Transverse colon (tissue), 4 donors: ENCODE measurements around the gene MUC5B. TPM values are rescaled to one million over a fixed set of nuclear protein-coding genes. Genes with fewer than 3 reads are reported as not detected.

ENCODE experiments used
- DNase-seq: peaks from one replicate; pipeline ENCODE4 v3.0.0-alpha.2; 2019
- H3K27ac ChIP-seq, 4 donors: fragments of 200-600 bp; sonication (generic); 2 replicates each; pipeline ENCODE4 v1.5.1; 2016 to 2018; ENCODE audit warnings: inconsistent platforms in 4 of 4
- H3K27me3 ChIP-seq: fragments of 200-600 bp; sonication (generic); 2 replicates; pipeline ENCODE4 v1.5.1; 2017; ENCODE audit warnings: inconsistent platforms
- H3K36me3 ChIP-seq, 4 donors: fragments of 200-600 bp; sonication (generic); 2 replicates each; pipeline ENCODE4 v1.5.1; 2017 to 2019; ENCODE audit warnings: inconsistent platforms in 4 of 4
- H3K4me1 ChIP-seq, 4 donors: fragments of 200-600 bp; sonication (generic); 2 replicates each; pipeline ENCODE4 v1.5.1; 2017 to 2020; ENCODE audit warnings: inconsistent platforms in 4 of 4
- H3K4me3 ChIP-seq, 4 donors: fragments of 200-600 bp; sonication (generic); 1 replicate in 1 of 4; 2 replicates in 3 of 4; pipeline versions ENCODE4 v1.5.1 to v1.6.1; 2017 to 2019; ENCODE audit warnings: inconsistent platforms in 4 of 4
- H3K9me3 ChIP-seq, 2 donors: fragments of 200-600 bp; sonication (generic); 2 replicates each; pipeline ENCODE4 v1.5.1; 2017 to 2019; ENCODE audit warnings: inconsistent platforms in 2 of 2
- CTCF ChIP-seq, 5 experiments: fragments of 200-600 bp in 3 of 5; fragments of 450-650 bp in 2 of 5; sonication (generic) in 3 of 5; IDR thresholded peaks; 1 replicate in 2 of 5; 2 replicates in 3 of 5; pipeline ENCODE4 v1.5.1; 2016 to 2017; ENCODE audit warnings: antibody characterized with exemption in 5 of 5, inconsistent platforms in 3 of 5, mild to moderate bottlenecking in 2 of 5, moderate library complexity in 1 of 5
- EP300 ChIP-seq: sonication (generic); formaldehyde crosslinking; IDR thresholded peaks from one replicate; pipeline ENCODE4 v1.6.1; 2017; ENCODE audit warnings: antibody characterized with exemption, low read depth
- POLR2A ChIP-seq: fragments of 450-650 bp; IDR thresholded peaks from one replicate; pipeline ENCODE4 v1.6.1; 2016; ENCODE audit warnings: antibody characterized with exemption, mild to moderate bottlenecking, moderate library complexity
- POLR2AphosphoS5 ChIP-seq, 3 donors: sonication (generic); formaldehyde crosslinking; IDR thresholded peaks; one replicate each; pipeline ENCODE4 v1.6.1; 2016; ENCODE audit warnings: antibody characterized with exemption in 3 of 3
- WGBS, 2 donors: methylation state at CpG; one replicate each; pipeline ENCODE4 v1.1.5; 2018; ENCODE audit warnings: low coverage in 1 of 2; 5-methylcytosine and 5-hydroxymethylcytosine counted together
- in situ Hi-C, 4 donors: fragments of 200-750 bp; cut with MboI; loops; one replicate each; pipeline versions ENCODE4 v1.15.0 to v1.15.1; 2017; ENCODE audit warnings: low sequenced_read_pairs in 3 of 4, low pct_ligation_motif_present in 1 of 4, low pct_unique_long_range_greater_than_20kb in 1 of 4
- intact Hi-C: fragments of 100-400 bp; cut with DNase I; formaldehyde crosslinking; loops from one replicate; pipeline ENCODE4 v1.15.1; 2023; ENCODE audit warnings: low total_unique reads
- total RNA-seq, 4 donors: library from RNA; depleted of rRNA; stranded (reverse); fragments of >200 nt; gene quantifications; one replicate each; pipeline ENCODE4 v1.1.0, GENCODE V29; 2016

MUC5B gene
- total RNA-seq, 4 donors from 2014 or later: 58.0 to 825 (median 85.6) TPM

- intact Hi-C loops: no loop called here
- Histone ChIP-seq H3K36me3 (no peaks in the 10 kb centered on the region), H3K9me3 (no peaks in the 10 kb centered on the region), H3K27me3 (peaks cover 6% of the 10 kb centered on the region), H3K4me3 (no peak overlapping the region), H3K27ac (no peak overlapping the region), H3K4me1 (no peaks in the 10 kb centered on the region)
- in situ Hi-C loops: no loop called here
- no peak for DNase-seq
- TF ChIP-seq POLR2AphosphoS5 (IDR thresholded peaks at IDR 0.05): no peak
- no peak for TF ChIP-seq CTCF (IDR thresholded peaks at IDR 0.05)
- TF ChIP-seq EP300: no peak
- no peak for TF ChIP-seq POLR2A
- 89% methylated on average over 19 of the region's 29 CpGs; no CpG with 5 or more reads in 1 of the 2 donors for WGBS, 2 donors
Observed at GRCh38 chr11:1178906-1179305, 44.0 kb upstream of the MUC5B start.

DNA sequence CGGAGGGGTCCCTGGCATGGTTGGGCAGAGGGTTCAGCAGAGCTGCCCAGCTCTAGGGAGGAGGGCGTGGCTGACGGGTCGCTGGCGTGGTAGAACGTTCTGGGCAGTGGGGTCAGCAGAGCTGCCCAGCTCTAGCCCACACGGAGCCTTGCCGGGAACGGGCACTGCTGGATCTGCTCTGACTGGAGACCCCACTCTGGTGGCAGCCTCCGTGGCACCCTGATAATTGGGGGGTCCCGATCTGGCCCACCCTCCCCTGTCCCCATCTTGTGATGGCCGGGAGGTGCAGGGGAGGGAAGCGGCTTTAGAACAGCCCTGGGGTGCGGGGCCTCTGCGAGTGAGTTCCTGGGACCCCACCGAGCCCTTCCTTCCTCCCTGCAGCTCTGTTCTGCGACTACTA lies 43.2 kb upstream of the MUC5B start:
- Histone ChIP-seq H3K27me3 (peaks cover 6% of the 10 kb centered on the region), H3K4me3 (no peak overlapping the region), H3K9me3 (no peaks in the 10 kb centered on the region), H3K4me1 (no peaks in the 10 kb centered on the region), H3K36me3 (no peaks in the 10 kb centered on the region), H3K27ac (no peak overlapping the region)
- TF ChIP-seq POLR2A (no peak), POLR2AphosphoS5 (IDR thresholded peaks at IDR 0.05) (no peak), EP300 (no peak), CTCF (IDR thresholded peaks at IDR 0.05) (no peak)
- 73% methylated on average over 14 of the region's 17 CpGs; no CpG with 5 or more reads in 1 of the 2 donors for WGBS, 2 donors
- intact Hi-C loops: no loop called here
- no peak for DNase-seq
- in situ Hi-C loops: no loop called here

- no peak for DNase-seq
- Histone ChIP-seq H3K9me3 (no peaks in the 10 kb centered on the region), H3K4me1 (no peaks in the 10 kb centered on the region), H3K27ac (no peak overlapping the region), H3K36me3 (no peaks in the 10 kb centered on the region), H3K4me3 (no peak overlapping the region), H3K27me3 (peaks cover 6% of the 10 kb centered on the region)
- 62% methylated on average over 8 of the region's 15 CpGs; no CpG with 5 or more reads in 1 of the 2 donors for WGBS, 2 donors
- in situ Hi-C loops: no loop called here
- intact Hi-C loops: no loop called here
- TF ChIP-seq POLR2A (no peak), POLR2AphosphoS5 (IDR thresholded peaks at IDR 0.05) (no peak)
Observed at GRCh38 chr11:1180171-1180570, 42.7 kb upstream of the MUC5B start.

DNA sequence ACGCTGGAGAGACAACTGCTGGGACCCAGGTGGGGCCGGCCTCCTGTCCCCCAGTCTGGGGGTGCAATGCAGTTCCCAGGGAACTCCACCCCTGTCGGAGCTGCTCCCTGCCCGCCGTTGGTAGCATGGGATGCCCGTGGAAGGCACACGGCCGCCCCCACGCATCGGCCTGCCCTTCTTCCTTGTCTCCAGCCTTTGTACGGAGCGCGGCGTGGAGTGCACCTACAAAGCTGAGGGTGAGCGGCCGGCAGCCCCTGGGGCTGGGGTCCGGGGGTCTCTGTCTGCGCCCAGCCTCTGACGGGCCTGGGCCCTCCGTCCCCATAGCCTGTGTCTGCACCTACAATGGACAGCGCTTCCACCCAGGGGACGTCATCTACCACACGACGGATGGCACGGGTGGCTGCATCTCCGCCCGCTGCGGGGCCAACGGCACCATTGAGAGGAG lies 41.9 kb upstream of the MUC5B start:
- H3K27ac ChIP-seq: no peak overlapping the region
- in situ Hi-C loops: no loop called here
- H3K36me3 ChIP-seq: no peaks in the 10 kb centered on the region
- no peaks in the 10 kb centered on the region for H3K9me3 ChIP-seq
- no peaks in the 10 kb centered on the region for H3K4me1 ChIP-seq
- DNase-seq: no peak
- TF ChIP-seq CTCF (IDR thresholded peaks at IDR 0.05) (no peak), POLR2A (no peak), POLR2AphosphoS5 (IDR thresholded peaks at IDR 0.05) (no peak), EP300 (no peak)
- 93% methylated on average over 28 of the region's 29 CpGs; no CpG with 5 or more reads in 1 of the 2 donors for WGBS, 2 donors
- intact Hi-C loops: no loop called here
- no peak overlapping the region for H3K4me3 ChIP-seq
- peaks cover 6% of the 10 kb centered on the region for H3K27me3 ChIP-seq

- Histone ChIP-seq H3K4me1 (no peaks in the 10 kb centered on the region), H3K27ac (no peak overlapping the region), H3K27me3 (peaks cover 6% of the 10 kb centered on the region), H3K9me3 (no peaks in the 10 kb centered on the region), H3K4me3 (no peak overlapping the region), H3K36me3 (no peaks in the 10 kb centered on the region)
- intact Hi-C loops (no loop called here), in situ Hi-C loops (no loop called here)
- 90% methylated on average over 6 of the region's 10 CpGs; no CpG with 5 or more reads in 1 of the 2 donors for WGBS, 2 donors
- no peak for TF ChIP-seq CTCF (IDR thresholded peaks at IDR 0.05)
- TF ChIP-seq EP300: no peak
- TF ChIP-seq POLR2A: no peak
- no peak for TF ChIP-seq POLR2AphosphoS5 (IDR thresholded peaks at IDR 0.05)
- no peak for DNase-seq
Observed at GRCh38 chr11:1181420-1181819, 41.4 kb upstream of the MUC5B start.
